Measurements from ENCODE around the gene SMC1B.
"Not testable (repeated sequence)": the region's sequence is repeated elsewhere in the genome, so short reads cannot be mapped to it uniquely, and the experiment has no call there.

GRCh38 chr22:45352757-45353156 is 60.6 kb downstream of the SMC1B start:
- not testable (repeated sequence) for TF ChIP-seq CTCF (IDR thresholded peaks at IDR 0.05; ENCODE audit: low read length); EZH2 (IDR thresholded peaks at IDR 0.05; ENCODE audit: borderline replicate concordance, low read length)
